Upper lobe of left lung (tissue), 4 donors: Measurements from ENCODE around the gene CIT.

Source experiments
- CTCF ChIP-seq, 6 experiments: fragments of 450-650 bp in 4 of 6; fragments of 200-600 bp in 2 of 6; sonication (generic) in 2 of 6; IDR thresholded peaks; one replicate each; pipeline ENCODE4 v1.5.1; 2016 to 2019; ENCODE audit warnings: antibody characterized with exemption in 6 of 6
- POLR2A ChIP-seq, 4 donors: fragments of 450-650 bp; IDR thresholded peaks; one replicate each; pipeline ENCODE4 v1.5.1; 2016 to 2017; ENCODE audit warnings: antibody characterized with exemption in 4 of 4, mild to moderate bottlenecking in 2 of 4
- POLR2AphosphoS5 ChIP-seq, 2 donors: sonication (generic); formaldehyde crosslinking; IDR thresholded peaks; one replicate each; pipeline ENCODE4 v1.5.1; 2017; ENCODE audit warnings: antibody characterized with exemption in 2 of 2

GRCh38 chr12:119825262-119825661, 51.9 kb downstream of the CIT start:
- TF ChIP-seq CTCF (IDR thresholded peaks at IDR 0.05) (no peak), POLR2A (IDR thresholded peaks at IDR 0.05) (no peak), POLR2AphosphoS5 (IDR thresholded peaks at IDR 0.05) (no peak)
